Caco-2 (cell line): ENCODE data around the gene LRRC2. TPM values are rescaled to one million over a fixed set of nuclear protein-coding genes. Genes with fewer than 3 reads are reported as not detected.
A peak's percentile ranks its signal among the peaks of the same experiment; 100 is the strongest.

Source experiments
- BruUV-seq: library from RNA; stranded (reverse); fragments of 400-500 nt; replicated peaks from 2 replicates; lab custom pipeline; 2021; lab: Mats Ljungman, UMichigan
- CTCF ChIA-PET: fragments of 300-600 bp; sonication (Branson Sonifier 250); formaldehyde crosslinking; loops from one replicate; lab custom pipeline; 2022; ENCODE audit warnings: antibody characterized with exemption; lab: Charles Lee
- POLR2A ChIA-PET: fragments of 300-600 bp; sonication (Branson Sonifier 250); formaldehyde crosslinking; loops from one replicate; lab custom pipeline; 2022; ENCODE audit warnings: antibody characterized with exemption; lab: Charles Lee
- DNase-seq, 2 experiments: peaks; one replicate each; pipeline versions ENCODE4 v3.0.0 to v3.0.0-alpha.2; 2020 to 2022
- H3K27me3 ChIP-seq: replicated peaks from 2 replicates; pipeline ENCODE4 v1.6.0; 2011; ENCODE audit warnings: low read length; ENCODE audit not compliant: control insufficient read depth, insufficient read depth
- H3K36me3 ChIP-seq: 2 replicates; pipeline ENCODE4 v1.5.1; 2011; ENCODE audit warnings: low read length; ENCODE audit not compliant: control insufficient read depth, insufficient read depth
- H3K4me1 ChIP-seq: fragments of 250-450 bp; sonication (Bioruptor Pico); 2 replicates; pipeline ENCODE4 v1.5.1; 2020; ENCODE audit warnings: mild to moderate bottlenecking
- H3K4me3 ChIP-seq: 2 replicates; pipeline ENCODE4 v1.5.1; 2011; ENCODE audit warnings: low read depth, mild to moderate bottlenecking, control low read depth, low read length
- H3K9me3 ChIP-seq: fragments of 250-450 bp; sonication (Bioruptor Pico); 2 replicates; pipeline ENCODE4 v1.5.1; 2020; ENCODE audit warnings: mild to moderate bottlenecking, moderate library complexity
- H3K27ac Mint-ChIP-seq: one replicate; pipeline ENCODE4 v1.8.0; 2022; ENCODE audit warnings: mixed read lengths; ENCODE audit not compliant: unreplicated experiment
- H3K27me3 Mint-ChIP-seq: one replicate; pipeline ENCODE4 v1.8.0; 2022; ENCODE audit warnings: mixed read lengths; ENCODE audit not compliant: insufficient read depth, unreplicated experiment
- H3K36me3 Mint-ChIP-seq: one replicate; pipeline ENCODE4 v1.8.0; 2022; ENCODE audit warnings: mild to moderate bottlenecking, mixed read lengths; ENCODE audit not compliant: insufficient read depth, unreplicated experiment
- H3K4me1 Mint-ChIP-seq: one replicate; pipeline ENCODE4 v1.8.0; 2022; ENCODE audit warnings: low read depth, mixed read lengths; ENCODE audit not compliant: unreplicated experiment
- H3K4me3 Mint-ChIP-seq: one replicate; pipeline ENCODE4 v1.8.0; 2022; ENCODE audit warnings: mild to moderate bottlenecking, moderate library complexity, mixed read lengths; ENCODE audit not compliant: unreplicated experiment
- H3K9me3 Mint-ChIP-seq: one replicate; pipeline ENCODE4 v1.8.0; 2022; ENCODE audit warnings: mixed read lengths; ENCODE audit not compliant: unreplicated experiment
- intact Hi-C: fragments of 100-400 bp; cut with micrococcal nuclease; formaldehyde crosslinking; loops from one replicate; pipeline ENCODE4 v1.10.0; 2022; ENCODE audit not compliant: unreplicated experiment
- total RNA-seq: library from RNA; stranded (reverse); gene quantifications from 2 replicates; pipeline ENCODE4 v1.2.3, GENCODE V29; 2022
- TF ChIP-seq, protein P1 (sequence below), 2 experiments: fragments of 200-600 bp in 1 of 2; IDR thresholded peaks; 1 replicate in 1 of 2; 2 replicates in 1 of 2; pipeline versions ENCODE4 v1.5.1 to v1.8.0; 2011 to 2022; ENCODE audit warnings: antibody characterized with exemption in 1 of 2, control low read depth in 1 of 2, inconsistent platforms in 1 of 2, low read depth in 1 of 2, low read length in 1 of 2, mild to moderate bottlenecking in 1 of 2, moderate library complexity in 1 of 2; ENCODE audit not compliant: insufficient read depth in 1 of 2, severe bottlenecking in 1 of 2, unreplicated experiment in 1 of 2

LRRC2 gene
- total RNA-seq, 1 experiment from 2014 or later, result 0.27 TPM

DNA sequence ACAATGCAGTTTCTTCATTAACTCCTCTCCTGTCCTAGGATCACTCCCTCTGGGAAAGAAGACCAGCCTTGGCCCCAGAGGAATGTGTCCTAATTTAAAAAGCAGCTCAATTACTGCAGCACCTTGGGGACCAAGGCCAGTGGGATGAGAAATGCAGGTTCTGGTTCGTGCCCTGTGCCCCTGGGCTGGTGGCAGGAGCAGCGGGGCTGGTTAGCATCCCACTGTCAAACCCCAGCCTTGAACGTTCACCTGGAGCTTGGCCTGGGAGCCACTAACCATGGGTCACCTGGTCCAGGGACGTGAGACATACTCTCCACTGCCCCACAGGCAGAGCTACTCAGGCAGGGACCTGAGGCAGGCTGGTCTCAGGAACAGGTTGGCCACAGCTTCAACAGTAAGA, 76.7 kb downstream of the LRRC2 start:
- TF ChIP-seq, protein P1, sequence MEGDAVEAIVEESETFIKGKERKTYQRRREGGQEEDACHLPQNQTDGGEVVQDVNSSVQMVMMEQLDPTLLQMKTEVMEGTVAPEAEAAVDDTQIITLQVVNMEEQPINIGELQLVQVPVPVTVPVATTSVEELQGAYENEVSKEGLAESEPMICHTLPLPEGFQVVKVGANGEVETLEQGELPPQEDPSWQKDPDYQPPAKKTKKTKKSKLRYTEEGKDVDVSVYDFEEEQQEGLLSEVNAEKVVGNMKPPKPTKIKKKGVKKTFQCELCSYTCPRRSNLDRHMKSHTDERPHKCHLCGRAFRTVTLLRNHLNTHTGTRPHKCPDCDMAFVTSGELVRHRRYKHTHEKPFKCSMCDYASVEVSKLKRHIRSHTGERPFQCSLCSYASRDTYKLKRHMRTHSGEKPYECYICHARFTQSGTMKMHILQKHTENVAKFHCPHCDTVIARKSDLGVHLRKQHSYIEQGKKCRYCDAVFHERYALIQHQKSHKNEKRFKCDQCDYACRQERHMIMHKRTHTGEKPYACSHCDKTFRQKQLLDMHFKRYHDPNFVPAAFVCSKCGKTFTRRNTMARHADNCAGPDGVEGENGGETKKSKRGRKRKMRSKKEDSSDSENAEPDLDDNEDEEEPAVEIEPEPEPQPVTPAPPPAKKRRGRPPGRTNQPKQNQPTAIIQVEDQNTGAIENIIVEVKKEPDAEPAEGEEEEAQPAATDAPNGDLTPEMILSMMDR (IDR thresholded peaks at IDR 0.05; ENCODE audit: insufficient read depth in 1 of 2, low read depth in 1 of 2, low read length in 1 of 2, severe bottlenecking in 1 of 2, unreplicated experiment in 1 of 2), result no peak
- H3K9me3 ChIP-seq, result no peaks in the 10 kb centered on the region
- no peak overlapping the region for H3K27ac Mint-ChIP-seq
- H3K4me3 Mint-ChIP-seq, result no peak overlapping the region
- ChIA-PET CTCF (interaction anchor here (0.8 to 4.2 kb wide), 7 partner anchors 14 to 274 kb away, joined by 3 to 119 read pairs (median 5); no protein-coding TSS in a partner anchor), POLR2A (no interaction called here)
- peaks cover 21% of the 10 kb centered on the region for H3K4me1 ChIP-seq
- peaks cover 12% of the 10 kb centered on the region for H3K4me1 Mint-ChIP-seq
- no peaks in the 10 kb centered on the region for H3K36me3 ChIP-seq
- H3K9me3 Mint-ChIP-seq, result no peaks in the 10 kb centered on the region
- no peaks in the 10 kb centered on the region for H3K27me3 Mint-ChIP-seq
- intact Hi-C loops, result loop anchor here (2.0 to 10.0 kb wide), 3 partner anchors 173 to 405 kb away; no protein-coding TSS in a partner anchor
- DNase-seq, result no peak
- no TSS peak for BruUV-seq
- H3K27me3 ChIP-seq, result no peaks in the 10 kb centered on the region
- no peak overlapping the region for H3K4me3 ChIP-seq
- H3K36me3 Mint-ChIP-seq, result peaks cover 4% of the 10 kb centered on the region

GRCh38 chr3:46488735-46489361, 77.3 kb downstream of the LRRC2 start:
- ChIA-PET POLR2A (interaction anchor here (1.1 kb wide), 1 partner anchor 70 kb away, joined by 11 read pairs; no protein-coding TSS in a partner anchor), CTCF (interaction anchor here (0.6 to 4.2 kb wide), 17 partner anchors 8 to 406 kb away, joined by 3 to 119 read pairs (median 4); partner anchors contain the start of gene ALS2CL)
- H3K36me3 ChIP-seq, result no peaks in the 10 kb centered on the region
- H3K9me3 ChIP-seq, result no peaks in the 10 kb centered on the region
- Mint-ChIP-seq H3K9me3 (no peaks in the 10 kb centered on the region), H3K36me3 (peaks cover 4% of the 10 kb centered on the region), H3K27ac (no peak overlapping the region), H3K4me3 (peak overlapping the region; percentile 63), H3K4me1 (peaks cover 12% of the 10 kb centered on the region), H3K27me3 (no peaks in the 10 kb centered on the region)
- H3K27me3 ChIP-seq, result no peaks in the 10 kb centered on the region
- DNase-seq, result peak; percentile 92 to 95
- TF ChIP-seq, protein P1 (IDR thresholded peaks at IDR 0.05; ENCODE audit: insufficient read depth in 1 of 2, low read depth in 1 of 2, low read length in 1 of 2, severe bottlenecking in 1 of 2, unreplicated experiment in 1 of 2), result peak; percentile 98 to 100
- no TSS peak for BruUV-seq
- intact Hi-C loops, result loop anchor here (1.0 to 10.0 kb wide), 5 partner anchors 61 to 406 kb away; no protein-coding TSS in a partner anchor
- peaks cover 21% of the 10 kb centered on the region for H3K4me1 ChIP-seq
- no peak overlapping the region for H3K4me3 ChIP-seq

DNA sequence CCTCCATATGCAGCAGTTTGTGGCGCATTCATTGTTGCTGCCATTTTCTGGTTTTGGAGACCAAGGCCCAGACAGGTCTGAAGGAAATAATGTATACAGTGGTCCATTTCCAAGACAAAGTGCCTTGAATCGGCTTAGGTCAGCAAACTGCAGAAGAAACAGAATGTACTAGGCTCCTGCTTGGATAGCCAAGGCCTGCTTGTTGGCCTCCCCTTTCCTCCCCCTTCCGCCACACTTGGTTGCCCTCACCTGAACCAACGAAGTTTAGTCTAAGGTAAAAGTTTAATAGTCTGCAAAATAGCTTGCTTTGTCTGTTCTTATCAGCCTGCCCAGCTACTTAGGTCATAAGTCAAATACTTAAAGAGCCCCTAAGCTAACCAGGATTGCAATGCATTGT, 80.3 kb downstream of the LRRC2 start:
- H3K36me3 ChIP-seq, result no peaks in the 10 kb centered on the region
- no peaks in the 10 kb centered on the region for H3K27me3 ChIP-seq
- intact Hi-C loops, result loop anchor here (5.0 to 10.0 kb wide), 2 partner anchors 222 to 409 kb away; no protein-coding TSS in a partner anchor
- H3K9me3 ChIP-seq, result no peaks in the 10 kb centered on the region
- no peak for DNase-seq
- Mint-ChIP-seq H3K9me3 (no peaks in the 10 kb centered on the region), H3K4me3 (no peak overlapping the region), H3K4me1 (peaks cover 12% of the 10 kb centered on the region), H3K36me3 (peaks cover 4% of the 10 kb centered on the region), H3K27ac (peak overlapping the region; percentile 61), H3K27me3 (no peaks in the 10 kb centered on the region)
- BruUV-seq, result no TSS peak
- POLR2A ChIA-PET, result no interaction called here
- TF ChIP-seq, protein P1 (IDR thresholded peaks at IDR 0.05; ENCODE audit: insufficient read depth in 1 of 2, low read depth in 1 of 2, low read length in 1 of 2, severe bottlenecking in 1 of 2, unreplicated experiment in 1 of 2), result no peak
- peaks cover 21% of the 10 kb centered on the region for H3K4me1 ChIP-seq
- H3K4me3 ChIP-seq, result no peak overlapping the region
- CTCF ChIA-PET, result interaction anchor here (1.0 to 1.4 kb wide), 3 partner anchors 23 to 73 kb away, joined by 3 to 9 read pairs (median 5); no protein-coding TSS in a partner anchor
